Skeletal muscle satellite cell (primary cell): Measurements from ENCODE around the gene SEBOX.

ENCODE experiments used
- H3K27me3 ChIP-seq: 2 replicates; pipeline ENCODE4 v1.7.0; 2013; ENCODE audit warnings: low read length; ENCODE audit not compliant: control insufficient read depth, insufficient read depth
- H3K36me3 ChIP-seq: 2 replicates; pipeline ENCODE4 v1.7.0; 2013; ENCODE audit warnings: mild to moderate bottlenecking, control low read depth, low read length; ENCODE audit not compliant: insufficient read depth
- H3K4me1 ChIP-seq: 2 replicates; pipeline ENCODE4 v1.7.0; 2013; ENCODE audit warnings: low read length; ENCODE audit not compliant: control insufficient read depth, insufficient read depth
- H3K4me2 ChIP-seq: 2 replicates; pipeline ENCODE4 v1.7.0; 2013; ENCODE audit warnings: mild to moderate bottlenecking, low read length
- H3K4me3 ChIP-seq: 2 replicates; pipeline ENCODE4 v1.7.0; 2013; ENCODE audit warnings: low read length
- H3K9ac ChIP-seq: 2 replicates; pipeline ENCODE4 v1.7.0; 2013; ENCODE audit warnings: mild to moderate bottlenecking, low read depth, low read length, moderate library complexity
- H3K9me3 ChIP-seq: replicated peaks from 2 replicates; pipeline ENCODE4 v1.7.0; 2013; ENCODE audit warnings: mild to moderate bottlenecking, control low read depth, low read length

The SEBOX gene

GRCh38 chr17:28372945-28373274 is 7.9 kb upstream of the SEBOX start:
- H3K4me3 ChIP-seq = peak overlapping the region; percentile 79
- H3K9me3 ChIP-seq = no peaks in the 10 kb centered on the region
- no peaks in the 10 kb centered on the region for H3K36me3 ChIP-seq
- H3K27me3 ChIP-seq = no peaks in the 10 kb centered on the region
- peak overlapping the region; percentile 95 for H3K4me2 ChIP-seq
- peak overlapping the region; percentile 74 for H3K9ac ChIP-seq
- peaks cover 21% of the 10 kb centered on the region for H3K4me1 ChIP-seq

- Histone ChIP-seq H3K4me3 (peak overlapping the region; percentile 79), H3K4me2 (peak overlapping the region; percentile 95), H3K9ac (peak overlapping the region; percentile 74), H3K4me1 (peaks cover 21% of the 10 kb centered on the region), H3K9me3 (no peaks in the 10 kb centered on the region), H3K27me3 (no peaks in the 10 kb centered on the region), H3K36me3 (no peaks in the 10 kb centered on the region)
Observed at GRCh38 chr17:28372203-28372944, 7.4 kb upstream of the SEBOX start.

GRCh38 chr17:28371245-28372202 is 6.5 kb upstream of the SEBOX start, which contains the start of gene SARM1:
Gene SARM1, plus strand, starts transcription at chr17:28371694. Its CDS starts 339 bp downstream, at chr17:28372033.
- H3K9ac ChIP-seq = peak within 1 kb of the TSS; percentile 74
- no peaks in the 10 kb centered on the region for H3K36me3 ChIP-seq
- no peaks in the 10 kb centered on the region for H3K9me3 ChIP-seq
- H3K4me1 ChIP-seq = peaks cover 21% of the 10 kb centered on the region
- peak within 1 kb of the TSS; percentile 95 for H3K4me2 ChIP-seq
- H3K4me3 ChIP-seq = peak within 1 kb of the TSS; percentile 79
- no peaks in the 10 kb centered on the region for H3K27me3 ChIP-seq

GRCh38 chr17:28370744-28371103 is 5.7 kb upstream of the SEBOX start:
- no peaks in the 10 kb centered on the region for H3K9me3 ChIP-seq
- peak overlapping the region; percentile 95 for H3K4me2 ChIP-seq
- peaks cover 21% of the 10 kb centered on the region for H3K4me1 ChIP-seq
- H3K4me3 ChIP-seq = no peak overlapping the region
- H3K9ac ChIP-seq = peak overlapping the region; percentile 26
- no peaks in the 10 kb centered on the region for H3K36me3 ChIP-seq
- H3K27me3 ChIP-seq = no peaks in the 10 kb centered on the region

GRCh38 chr17:28370035-28370743 is 5.2 kb upstream of the SEBOX start, which contains the start of gene VTN:
Gene VTN, minus strand, starts transcription at chr17:28370307. Its CDS starts 104 bp downstream, at chr17:28370203.
- Histone ChIP-seq H3K4me1 (peaks cover 21% of the 10 kb centered on the region), H3K4me3 (peak within 1 kb of the TSS; percentile 79), H3K9me3 (no peaks in the 10 kb centered on the region), H3K4me2 (peak within 1 kb of the TSS; percentile 95), H3K9ac (peak within 1 kb of the TSS; percentile 26), H3K27me3 (no peaks in the 10 kb centered on the region), H3K36me3 (no peaks in the 10 kb centered on the region)

GRCh38 chr17:28369684-28370034 is 4.7 kb upstream of the SEBOX start:
- H3K9ac ChIP-seq = no peak overlapping the region
- H3K27me3 ChIP-seq = no peaks in the 10 kb centered on the region
- H3K4me2 ChIP-seq = no peak overlapping the region
- H3K4me3 ChIP-seq = no peak overlapping the region
- no peaks in the 10 kb centered on the region for H3K9me3 ChIP-seq
- H3K4me1 ChIP-seq = peaks cover 21% of the 10 kb centered on the region
- peaks cover 4% of the 10 kb centered on the region for H3K36me3 ChIP-seq

- H3K4me2 ChIP-seq = no peak overlapping the region
- H3K4me1 ChIP-seq = peaks cover 21% of the 10 kb centered on the region
- no peaks in the 10 kb centered on the region for H3K9me3 ChIP-seq
- peaks cover 6% of the 10 kb centered on the region for H3K36me3 ChIP-seq
- no peaks in the 10 kb centered on the region for H3K27me3 ChIP-seq
- H3K4me3 ChIP-seq = no peak overlapping the region
- H3K9ac ChIP-seq = no peak overlapping the region
Observed at GRCh38 chr17:28368915-28369683, 4.1 kb upstream of the SEBOX start.

- Histone ChIP-seq H3K4me3 (no peak overlapping the region), H3K4me2 (no peak overlapping the region), H3K4me1 (peaks cover 21% of the 10 kb centered on the region), H3K9me3 (no peaks in the 10 kb centered on the region), H3K27me3 (no peaks in the 10 kb centered on the region), H3K9ac (no peak overlapping the region), H3K36me3 (peaks cover 8% of the 10 kb centered on the region)
Observed at GRCh38 chr17:28368306-28368831, 3.4 kb upstream of the SEBOX start.

GRCh38 chr17:28367641-28368305 is 2.8 kb upstream of the SEBOX start:
- Histone ChIP-seq H3K4me3 (no peak overlapping the region), H3K27me3 (no peaks in the 10 kb centered on the region), H3K4me1 (peaks cover 15% of the 10 kb centered on the region), H3K4me2 (no peak overlapping the region), H3K9ac (no peak overlapping the region), H3K36me3 (peaks cover 14% of the 10 kb centered on the region), H3K9me3 (no peaks in the 10 kb centered on the region)

- H3K9me3 ChIP-seq = no peaks in the 10 kb centered on the region
- H3K4me2 ChIP-seq = no peak overlapping the region
- H3K4me1 ChIP-seq = peaks cover 4% of the 10 kb centered on the region
- H3K27me3 ChIP-seq = no peaks in the 10 kb centered on the region
- no peak overlapping the region for H3K9ac ChIP-seq
- peaks cover 20% of the 10 kb centered on the region for H3K36me3 ChIP-seq
- H3K4me3 ChIP-seq = no peak overlapping the region
Observed at GRCh38 chr17:28366605-28367004, 1.6 kb upstream of the SEBOX start.
